K562 treated with DMSO at 1 percent for 24 hours (cell line): ENCODE data around the gene RNF111. TPM values are rescaled to one million over a fixed set of nuclear protein-coding genes. Genes with fewer than 3 reads are reported as not detected.

Source experiments
- total RNA-seq: library from RNA; unstranded; fragments of 300-600 nt; gene quantifications from 2 replicates; pipeline ENCODE4 v1.2.3, GENCODE V29; 2022; ENCODE audit warnings: low read depth; ENCODE audit not compliant: insufficient read depth

RNF111 gene
- 12.3 and 15.7 TPM in 2 replicates for total RNA-seq

GRCh38 chr15:58987491-58988005 is at the start of gene RNF111:
RNF111 (plus strand) TSS chr15:58987663; CDS start chr15:59030823, 43,160 bp downstream.

GRCh38 chr15:59104912-59105732 is 117.7 kb downstream of the RNF111 start, which contains the start of gene CCNB2:
CCNB2 (plus strand) TSS chr15:59105146; CDS start chr15:59105269, 123 bp downstream.

Other genes starting within 250 kb of the RNF111 start
- 54.5 and 69.8 TPM in 2 replicates for gene ADAM10, start 238.0 kb upstream of the RNF111 start, total RNA-seq
- gene MINDY2, start 216.4 kb upstream of the RNF111 start, total RNA-seq = 8.4 and 10.8 TPM in 2 replicates
- 58.9 and 62.8 TPM in 2 replicates for gene SLTM, start 54.0 kb upstream of the RNF111 start, total RNA-seq
- gene CCNB2, start 117.5 kb downstream of the RNF111 start, total RNA-seq = 71.9 and 84.7 TPM in 2 replicates
- gene LDHAL6B, start 219.2 kb downstream of the RNF111 start, total RNA-seq = not detected in 2 replicates